Activated CD4-positive, alpha-beta T cell treated with anti-CD3 and anti-CD28 coated beads, Interleukin-2, amount 10 ng/mL, durations not matched to agents 7 days and 5 days (primary cell): Measurements from ENCODE around the gene XPO6. TPM values are rescaled to one million over a fixed set of nuclear protein-coding genes. Genes with fewer than 3 reads are reported as not detected.
"Not testable (repeated sequence)": the region's sequence is repeated elsewhere in the genome, so short reads cannot be mapped to it uniquely, and the experiment has no call there.

Experiments
- CTCF ChIA-PET: fragments of 350-600 bp; sonication (Branson Sonifier 250); formaldehyde crosslinking; loops from one replicate; lab custom pipeline; 2021; ENCODE audit warnings: antibody characterized with exemption; lab: Charles Lee
- POLR2A ChIA-PET: fragments of 350-600 bp; sonication (Branson Sonifier 250); formaldehyde crosslinking; loops from one replicate; lab custom pipeline; 2021; ENCODE audit warnings: antibody characterized with exemption; lab: Charles Lee
- DNase-seq: peaks from one replicate; pipeline ENCODE4 v3.0.0-alpha.2; 2020
- H3K27ac Mint-ChIP-seq: one replicate; pipeline ENCODE4 v1.8.0; 2021; ENCODE audit warnings: mild to moderate bottlenecking, moderate library complexity, mixed read lengths
- H3K27me3 Mint-ChIP-seq: one replicate; pipeline ENCODE4 v1.8.0; 2021; ENCODE audit warnings: mixed read lengths
- H3K36me3 Mint-ChIP-seq: one replicate; pipeline ENCODE4 v1.8.0; 2021; ENCODE audit warnings: low read depth, mixed read lengths
- H3K4me1 Mint-ChIP-seq: one replicate; pipeline ENCODE4 v1.8.0; 2021; ENCODE audit warnings: mixed read lengths
- H3K4me3 Mint-ChIP-seq: one replicate; pipeline ENCODE4 v1.8.0; 2021; ENCODE audit warnings: mild to moderate bottlenecking, moderate library complexity, mixed read lengths
- H3K9me3 Mint-ChIP-seq: one replicate; pipeline ENCODE4 v1.8.0; 2021; ENCODE audit warnings: mixed read lengths
- total RNA-seq, 2 experiments: library from RNA; stranded (reverse); gene quantifications; one replicate each; pipeline ENCODE4 v1.2.3, GENCODE V29; 2021

XPO6 gene
- total RNA-seq, 2 experiments from 2014 or later = 237 to 304 TPM

- H3K4me1 Mint-ChIP-seq = no peaks in the 10 kb centered on the region
- no peaks in the 10 kb centered on the region for H3K36me3 Mint-ChIP-seq
- peaks cover 3% of the 10 kb centered on the region for H3K9me3 Mint-ChIP-seq
- H3K27me3 Mint-ChIP-seq = no peaks in the 10 kb centered on the region
- H3K4me3 Mint-ChIP-seq = no peak overlapping the region
- ChIA-PET CTCF (interaction anchor here (0.7 to 1.6 kb wide), 3 partner anchors 11 to 155 kb away, joined by 3 read pairs; no protein-coding TSS in a partner anchor), POLR2A (no interaction called here)
- no peak for DNase-seq
- H3K27ac Mint-ChIP-seq = no peak overlapping the region
Observed at GRCh38 chr16:28231763-28232162, 20.0 kb upstream of the XPO6 start.

- H3K9me3 Mint-ChIP-seq, H3K27ac Mint-ChIP-seq, H3K4me3 Mint-ChIP-seq, H3K4me1 Mint-ChIP-seq, POLR2A ChIA-PET, DNase-seq, H3K36me3 Mint-ChIP-seq, H3K27me3 Mint-ChIP-seq: not testable (repeated sequence)
- CTCF ChIA-PET = interaction anchor here (1.3 kb wide), 1 partner anchor 54 kb away, joined by 4 read pairs; no protein-coding TSS in a partner anchor
Observed at GRCh38 chr16:28223909-28224308, 12.1 kb upstream of the XPO6 start.

GRCh38 chr16:28219777-28220176 is 8.0 kb upstream of the XPO6 start:
- H3K36me3 Mint-ChIP-seq, CTCF ChIA-PET, H3K4me3 Mint-ChIP-seq, H3K27me3 Mint-ChIP-seq, DNase-seq, H3K4me1 Mint-ChIP-seq, H3K9me3 Mint-ChIP-seq, H3K27ac Mint-ChIP-seq, POLR2A ChIA-PET: not testable (repeated sequence)

- CTCF ChIA-PET = interaction anchor here (2.0 to 2.1 kb wide), 2 partner anchors 13 to 79 kb away, joined by 4 to 7 read pairs; no protein-coding TSS in a partner anchor
- POLR2A ChIA-PET = no interaction called here
- Mint-ChIP-seq H3K27ac (no peak overlapping the region), H3K4me3 (no peak overlapping the region), H3K4me1 (peaks cover 4% of the 10 kb centered on the region), H3K9me3 (no peaks in the 10 kb centered on the region), H3K27me3 (no peaks in the 10 kb centered on the region), H3K36me3 (no peaks in the 10 kb centered on the region)
- DNase-seq = no peak
Observed at GRCh38 chr16:28219282-28219681, 7.5 kb upstream of the XPO6 start.

DNA sequence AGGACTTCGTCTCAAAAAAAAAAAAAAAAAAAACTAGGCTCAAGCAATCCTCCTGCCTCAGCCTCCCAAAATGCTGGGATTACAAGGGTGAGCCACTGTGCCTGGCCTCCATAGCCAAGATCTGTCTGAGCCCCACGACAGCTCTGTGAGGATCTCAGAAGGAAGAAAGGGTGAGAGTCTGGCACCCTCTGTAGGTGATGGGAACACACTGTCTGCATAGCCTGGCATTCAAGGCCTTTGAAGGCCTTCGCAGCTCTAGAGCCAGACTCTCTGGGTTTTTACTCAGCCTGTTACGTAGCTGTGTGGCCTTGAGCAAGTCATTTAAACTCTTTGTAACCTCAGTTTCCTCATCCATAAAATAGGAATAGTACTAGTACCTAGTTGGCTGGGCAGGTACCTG is 6.3 kb upstream of the XPO6 start:
- H3K4me3 Mint-ChIP-seq = no peak overlapping the region
- ChIA-PET POLR2A (interaction anchor here (0.6 kb wide), 1 partner anchor 705 kb away, joined by 3 read pairs; no protein-coding TSS in a partner anchor), CTCF (interaction anchor here (0.6 to 2.2 kb wide), 24 partner anchors 11 to 272 kb away, joined by 3 to 17 read pairs (median 4); no protein-coding TSS in a partner anchor)
- H3K4me1 Mint-ChIP-seq = peaks cover 6% of the 10 kb centered on the region
- no peaks in the 10 kb centered on the region for H3K27me3 Mint-ChIP-seq
- no peaks in the 10 kb centered on the region for H3K9me3 Mint-ChIP-seq
- H3K36me3 Mint-ChIP-seq = no peaks in the 10 kb centered on the region
- no peak overlapping the region for H3K27ac Mint-ChIP-seq
- peak; percentile 78 for DNase-seq

- Mint-ChIP-seq H3K4me3 (no peak overlapping the region), H3K4me1 (peaks cover 10% of the 10 kb centered on the region), H3K27ac (no peak overlapping the region), H3K36me3 (no peaks in the 10 kb centered on the region), H3K9me3 (no peaks in the 10 kb centered on the region), H3K27me3 (no peaks in the 10 kb centered on the region)
- CTCF ChIA-PET = interaction anchor here (0.7 to 2.2 kb wide), 16 partner anchors 12 to 519 kb away, joined by 3 to 17 read pairs (median 4); no protein-coding TSS in a partner anchor
- no peak for DNase-seq
- POLR2A ChIA-PET = interaction anchor here (0.6 kb wide), 1 partner anchor 21 kb away, joined by 3 read pairs; no protein-coding TSS in a partner anchor
Observed at GRCh38 chr16:28217326-28217725, 5.6 kb upstream of the XPO6 start.

- peak overlapping the region; percentile 4 for H3K4me3 Mint-ChIP-seq
- no peak for DNase-seq
- H3K36me3 Mint-ChIP-seq = peaks cover 18% of the 10 kb centered on the region
- no peaks in the 10 kb centered on the region for H3K27me3 Mint-ChIP-seq
- H3K4me1 Mint-ChIP-seq = peaks cover 25% of the 10 kb centered on the region
- POLR2A ChIA-PET = no interaction called here
- H3K9me3 Mint-ChIP-seq = peaks cover 2% of the 10 kb centered on the region
- CTCF ChIA-PET = interaction anchor here (0.6 to 5.8 kb wide), 3 partner anchors 23 to 76 kb away, joined by 3 to 38 read pairs (median 3); no protein-coding TSS in a partner anchor
- H3K27ac Mint-ChIP-seq = peak overlapping the region; percentile 3
Observed at GRCh38 chr16:28213396-28213795, 1.6 kb upstream of the XPO6 start.

GRCh38 chr16:28212532-28212873 is 738 bp upstream of the XPO6 start:
- POLR2A ChIA-PET = interaction anchor here (0.6 kb wide), 1 partner anchor 72 kb away, joined by 3 read pairs; no protein-coding TSS in a partner anchor
- Mint-ChIP-seq H3K36me3 (peaks cover 25% of the 10 kb centered on the region), H3K9me3 (peaks cover 2% of the 10 kb centered on the region), H3K4me3 (peak overlapping the region; percentile 82), H3K27ac (peak overlapping the region; percentile 94), H3K4me1 (peaks cover 28% of the 10 kb centered on the region), H3K27me3 (no peaks in the 10 kb centered on the region)
- no peak for DNase-seq
- CTCF ChIA-PET = interaction anchor here (1.4 to 5.8 kb wide), 4 partner anchors 10 to 71 kb away, joined by 3 to 38 read pairs (median 10); no protein-coding TSS in a partner anchor

DNA sequence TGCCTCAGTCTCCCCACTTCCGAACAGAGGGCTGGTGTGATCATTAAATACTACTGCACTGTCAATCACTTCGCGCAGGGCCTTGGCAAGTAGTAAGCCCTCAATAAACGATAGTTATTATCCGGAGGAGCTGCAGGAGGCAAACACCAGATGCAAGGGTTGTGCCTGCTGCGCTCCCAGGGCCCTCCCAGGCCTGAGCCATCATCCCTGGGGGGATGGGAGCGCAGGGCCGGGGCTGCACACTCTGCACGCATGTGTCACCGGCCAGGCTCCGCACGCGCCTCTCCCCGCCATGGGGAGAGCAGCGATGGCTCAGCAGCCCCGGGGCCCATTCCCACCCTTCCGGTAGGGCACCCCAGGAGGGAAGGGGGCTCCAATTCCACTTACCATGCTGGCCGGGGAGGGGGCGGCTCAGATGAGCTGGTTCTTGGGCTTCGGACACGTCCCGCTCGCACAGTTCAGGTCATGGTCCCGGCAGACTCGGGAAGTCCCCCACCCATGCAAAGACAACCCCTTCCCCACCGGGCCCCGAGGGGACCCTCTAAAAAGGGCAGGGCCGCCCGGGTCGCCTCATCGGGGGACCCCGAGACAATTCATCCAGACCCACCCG is 681 bp downstream of the XPO6 start:
- Mint-ChIP-seq H3K27me3 (no peaks in the 10 kb centered on the region), H3K36me3 (peaks cover 36% of the 10 kb centered on the region), H3K4me3 (peak overlapping the region; percentile 81), H3K4me1 (peaks cover 39% of the 10 kb centered on the region), H3K27ac (peak overlapping the region; percentile 86), H3K9me3 (peaks cover 2% of the 10 kb centered on the region)
- peak; percentile 63 for DNase-seq
- POLR2A ChIA-PET = interaction anchor here (0.7 to 1.2 kb wide), 3 partner anchors 9 to 74 kb away, joined by 3 to 4 read pairs (median 4); no protein-coding TSS in a partner anchor
- CTCF ChIA-PET = interaction anchor here (0.6 to 5.8 kb wide), 8 partner anchors 9 to 99 kb away, joined by 3 to 38 read pairs (median 4); no protein-coding TSS in a partner anchor

GRCh38 chr16:28210264-28210663 is 1.5 kb downstream of the XPO6 start:
- H3K9me3 Mint-ChIP-seq = peaks cover 2% of the 10 kb centered on the region
- no peak for DNase-seq
- H3K4me3 Mint-ChIP-seq = peak overlapping the region; percentile 81
- CTCF ChIA-PET = interaction anchor here (1.0 to 5.8 kb wide), 13 partner anchors 8 to 98 kb away, joined by 3 to 38 read pairs (median 4); no protein-coding TSS in a partner anchor
- H3K27ac Mint-ChIP-seq = peak overlapping the region; percentile 86
- no peaks in the 10 kb centered on the region for H3K27me3 Mint-ChIP-seq
- POLR2A ChIA-PET = interaction anchor here (0.8 to 1.3 kb wide), 3 partner anchors 8 to 73 kb away, joined by 3 to 4 read pairs (median 3); no protein-coding TSS in a partner anchor
- H3K4me1 Mint-ChIP-seq = peaks cover 40% of the 10 kb centered on the region
- peaks cover 38% of the 10 kb centered on the region for H3K36me3 Mint-ChIP-seq

GRCh38 chr16:28208824-28209223 is 2.9 kb downstream of the XPO6 start:
- Mint-ChIP-seq H3K4me1 (peaks cover 40% of the 10 kb centered on the region), H3K27me3 (no peaks in the 10 kb centered on the region), H3K4me3 (peak overlapping the region; percentile 81), H3K36me3 (peaks cover 38% of the 10 kb centered on the region), H3K27ac (peak overlapping the region; percentile 83), H3K9me3 (peaks cover 2% of the 10 kb centered on the region)
- POLR2A ChIA-PET = interaction anchor here (1.6 kb wide), 1 partner anchor 68 kb away, joined by 3 read pairs; no protein-coding TSS in a partner anchor
- no peak for DNase-seq
- CTCF ChIA-PET = interaction anchor here (0.6 to 5.8 kb wide), 4 partner anchors 12 to 86 kb away, joined by 3 to 38 read pairs (median 4); no protein-coding TSS in a partner anchor

GRCh38 chr16:28208131-28208530 is 3.6 kb downstream of the XPO6 start:
- Mint-ChIP-seq H3K36me3 (peaks cover 38% of the 10 kb centered on the region), H3K27me3 (no peaks in the 10 kb centered on the region), H3K9me3 (peaks cover 2% of the 10 kb centered on the region), H3K4me3 (peak overlapping the region; percentile 5), H3K27ac (peak overlapping the region; percentile 41), H3K4me1 (peaks cover 39% of the 10 kb centered on the region)
- POLR2A ChIA-PET = no interaction called here
- no peak for DNase-seq
- CTCF ChIA-PET = no interaction called here

GRCh38 chr16:28207399-28207798 is 4.4 kb downstream of the XPO6 start:
- ChIA-PET CTCF (interaction anchor here (1.0 kb wide), 1 partner anchor 35 kb away, joined by 3 read pairs; no protein-coding TSS in a partner anchor), POLR2A (no interaction called here)
- peaks cover 36% of the 10 kb centered on the region for H3K4me1 Mint-ChIP-seq
- H3K4me3 Mint-ChIP-seq = no peak overlapping the region
- peak overlapping the region; percentile 41 for H3K27ac Mint-ChIP-seq
- no peak for DNase-seq
- no peaks in the 10 kb centered on the region for H3K27me3 Mint-ChIP-seq
- H3K9me3 Mint-ChIP-seq = peaks cover 2% of the 10 kb centered on the region
- H3K36me3 Mint-ChIP-seq = peaks cover 38% of the 10 kb centered on the region
